ENCODE measurements around the gene RTN1.

The RTN1 gene

GRCh38 chr14:59707778-59708561 lies 162.6 kb downstream of the RTN1 start:
- POLR2A ChIA-PET: no interaction called here
- TF ChIP-seq CTCF (IDR thresholded peaks at IDR 0.05; ENCODE audit: control extremely low read depth, extremely low read depth, low read depth, missing control alignments): no peak
- DNase-seq (ENCODE audit: extremely low spot score): no peak
- CTCF ChIA-PET: interaction anchor here (1.4 kb wide), 1 partner anchor 19 kb away, joined by 7 read pairs; no protein-coding TSS in a partner anchor

DNA sequence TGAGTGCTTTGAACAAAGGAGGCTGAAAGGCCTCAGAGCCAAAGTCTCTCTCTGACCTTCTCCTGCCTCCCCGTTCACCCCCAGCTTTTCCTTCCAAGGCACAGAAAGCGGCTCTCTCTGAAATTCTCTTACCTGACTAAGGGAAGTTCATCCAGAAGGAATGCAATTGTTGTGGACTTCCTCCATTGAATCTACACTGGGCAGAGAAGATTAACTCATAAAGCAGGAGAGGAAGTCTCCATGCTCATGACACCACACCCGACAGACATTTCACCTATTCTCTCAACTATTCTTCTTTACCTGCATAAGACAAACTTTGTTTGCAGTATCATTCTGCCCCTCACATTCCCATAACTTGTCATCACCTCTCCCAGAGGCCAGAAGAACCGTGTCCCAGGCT lies 164.7 kb downstream of the RTN1 start:
- TF ChIP-seq CTCF (IDR thresholded peaks at IDR 0.05; ENCODE audit: control extremely low read depth, extremely low read depth, low read depth, missing control alignments): no peak
- CTCF ChIA-PET: interaction anchor here (1.4 kb wide), 1 partner anchor 10 kb away, joined by 3 read pairs; no protein-coding TSS in a partner anchor
- no peak for DNase-seq (ENCODE audit: extremely low spot score)
- POLR2A ChIA-PET: no interaction called here

DNA sequence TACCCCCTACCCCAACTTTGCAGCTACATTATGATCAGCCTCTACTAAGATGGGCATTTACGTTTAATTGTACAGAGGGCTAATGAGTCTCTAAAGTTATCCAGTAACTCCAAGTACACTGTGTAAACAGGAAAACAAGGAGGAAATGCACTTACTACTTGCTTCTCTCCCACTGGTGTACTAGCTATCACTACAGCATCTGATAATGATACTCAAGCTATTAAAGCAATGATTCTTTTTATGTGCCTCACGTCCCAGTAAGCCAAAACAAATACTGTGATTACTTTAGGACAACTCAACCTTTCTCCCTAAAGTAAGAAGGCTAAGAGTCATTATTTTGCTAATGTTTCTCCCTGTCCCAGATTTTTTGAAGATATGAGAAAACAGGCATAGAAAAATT lies 165.3 kb downstream of the RTN1 start:
- POLR2A ChIA-PET: no interaction called here
- no peak for DNase-seq (ENCODE audit: extremely low spot score)
- CTCF ChIA-PET: interaction anchor here (1.1 to 1.4 kb wide), 2 partner anchors 9 to 13 kb away, joined by 3 read pairs; no protein-coding TSS in a partner anchor
- TF ChIP-seq CTCF (IDR thresholded peaks at IDR 0.05; ENCODE audit: control extremely low read depth, extremely low read depth, low read depth, missing control alignments): no peak

- POLR2A ChIA-PET: no interaction called here
- CTCF ChIA-PET: interaction anchor here (1.1 to 1.4 kb wide), 3 partner anchors 8 to 16 kb away, joined by 3 to 4 read pairs (median 3); no protein-coding TSS in a partner anchor
- no peak for DNase-seq (ENCODE audit: extremely low spot score)
- no peak for TF ChIP-seq CTCF (IDR thresholded peaks at IDR 0.05; ENCODE audit: control extremely low read depth, extremely low read depth, low read depth, missing control alignments)
Measured at GRCh38 chr14:59704054-59704645, 166.4 kb downstream of the RTN1 start.

- ChIA-PET CTCF (no interaction called here), POLR2A (no interaction called here)
- no peak for DNase-seq (ENCODE audit: extremely low spot score)
- no peak for TF ChIP-seq CTCF (IDR thresholded peaks at IDR 0.05; ENCODE audit: control extremely low read depth, extremely low read depth, low read depth, missing control alignments)
Measured at GRCh38 chr14:59699442-59699841, 171.1 kb downstream of the RTN1 start.

DNA sequence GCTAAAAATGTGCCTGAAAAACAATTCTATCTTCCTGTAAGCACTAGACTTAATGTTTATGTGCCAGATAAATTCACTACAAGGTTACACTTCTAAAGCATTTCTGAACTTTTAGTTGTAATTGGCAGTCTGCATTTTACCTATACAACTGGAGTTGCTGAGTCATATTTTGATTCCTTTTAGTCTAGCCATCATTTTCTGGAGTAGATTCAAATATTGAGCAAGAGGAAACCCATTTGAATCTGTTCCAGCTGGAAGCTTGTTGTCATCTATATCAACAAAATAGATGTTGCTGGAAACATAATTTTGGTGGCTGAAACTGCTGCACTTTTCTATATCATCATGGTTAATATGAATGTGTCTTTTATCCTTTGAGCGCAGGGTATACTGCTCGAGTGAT lies 171.8 kb downstream of the RTN1 start:
- no peak for DNase-seq (ENCODE audit: extremely low spot score)
- no peak for TF ChIP-seq CTCF (IDR thresholded peaks at IDR 0.05; ENCODE audit: control extremely low read depth, extremely low read depth, low read depth, missing control alignments)
- ChIA-PET POLR2A (no interaction called here), CTCF (no interaction called here)
